Neural crest cell (in vitro differentiated cells): ENCODE data around the gene AP1M1. TPM values are rescaled to one million over a fixed set of nuclear protein-coding genes. Genes with fewer than 3 reads are reported as not detected.

Source experiments
- DNase-seq: peaks from one replicate; pipeline ENCODE4 v3.0.0; 2021; ENCODE audit warnings: low read depth, mixed read lengths, low spot score
- H3K27ac Mint-ChIP-seq: one replicate; pipeline ENCODE4 v1.8.0; 2021; ENCODE audit warnings: mild to moderate bottlenecking, mixed read lengths; ENCODE audit not compliant: unreplicated experiment
- H3K27me3 Mint-ChIP-seq: 2 replicates; pipeline ENCODE4 v1.8.0; 2021; ENCODE audit warnings: low read depth, mild to moderate bottlenecking, mixed read lengths
- H3K36me3 Mint-ChIP-seq: 2 replicates; pipeline ENCODE4 v1.8.0; 2021; ENCODE audit warnings: low read depth, mild to moderate bottlenecking, mixed read lengths
- H3K4me1 Mint-ChIP-seq: 2 replicates; pipeline ENCODE4 v1.8.0; 2021; ENCODE audit warnings: mixed read lengths
- H3K4me3 Mint-ChIP-seq: one replicate; pipeline ENCODE4 v1.8.0; 2021; ENCODE audit warnings: mild to moderate bottlenecking, mixed read lengths
- H3K9me3 Mint-ChIP-seq: 2 replicates; pipeline ENCODE4 v1.8.0; 2021; ENCODE audit warnings: mixed read lengths
- CTCF ChIP-seq: fragments of 200-600 bp; sonication (generic); conservative IDR thresholded peaks from 2 replicates; pipeline ENCODE4 v1.5.0; 2021; ENCODE audit warnings: antibody characterized with exemption, mild to moderate bottlenecking
- total RNA-seq: library from RNA; stranded (reverse); gene quantifications from 2 replicates; pipeline ENCODE4 v1.2.1, GENCODE V29; 2021

The AP1M1 gene
- total RNA-seq, 1 donor from 2014 or later = 97.6 TPM

DNA sequence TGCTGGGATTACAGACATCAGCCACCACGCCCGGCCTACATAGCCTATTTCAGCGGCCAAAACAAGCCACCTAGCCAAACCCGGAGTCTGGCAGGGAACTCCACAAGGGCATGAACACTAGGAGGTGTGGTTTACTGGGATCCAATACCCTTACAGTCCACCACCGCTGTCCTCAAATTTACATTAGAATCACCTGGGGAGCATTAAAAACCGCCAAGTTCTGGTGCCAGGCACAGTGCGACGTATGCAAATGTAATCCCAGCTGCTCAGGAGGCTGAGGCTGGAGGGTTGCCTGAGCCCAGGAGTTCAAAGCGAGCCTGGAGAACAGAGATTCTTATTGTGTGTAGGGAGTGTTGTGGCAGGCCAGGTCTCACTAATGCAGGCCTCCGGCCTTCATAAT is 4.2 kb upstream of the AP1M1 start:
- no peak overlapping the region for H3K4me3 Mint-ChIP-seq
- TF ChIP-seq CTCF = no peak
- H3K4me1 Mint-ChIP-seq = peaks cover 12% of the 10 kb centered on the region
- no peak overlapping the region for H3K27ac Mint-ChIP-seq
- no peaks in the 10 kb centered on the region for H3K27me3 Mint-ChIP-seq
- no peak for DNase-seq
- H3K36me3 Mint-ChIP-seq = no peaks in the 10 kb centered on the region
- no peaks in the 10 kb centered on the region for H3K9me3 Mint-ChIP-seq

DNA sequence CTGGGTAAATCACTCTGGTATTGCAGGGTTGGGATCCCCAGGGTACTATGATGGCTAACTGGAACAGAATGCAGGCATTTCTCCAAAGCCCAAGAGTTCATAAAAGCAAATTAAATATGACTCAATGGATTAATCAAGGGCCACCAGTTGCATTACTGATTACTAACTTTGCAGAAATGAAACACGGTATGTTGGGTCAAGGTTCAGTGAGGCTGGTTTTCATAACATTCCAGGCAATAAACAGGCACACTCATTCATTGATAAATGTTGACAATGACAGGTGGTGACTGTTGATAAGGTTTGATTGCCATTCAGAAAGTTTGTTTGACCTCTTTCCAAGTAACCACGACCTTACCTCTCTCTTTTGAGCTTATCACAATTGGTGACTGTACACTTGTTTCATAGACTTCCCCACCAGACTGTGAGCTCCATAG is 506 bp upstream of the AP1M1 start:
- no peaks in the 10 kb centered on the region for H3K36me3 Mint-ChIP-seq
- peak overlapping the region; percentile 91 for H3K4me3 Mint-ChIP-seq
- no peaks in the 10 kb centered on the region for H3K9me3 Mint-ChIP-seq
- H3K4me1 Mint-ChIP-seq = peaks cover 20% of the 10 kb centered on the region
- no peaks in the 10 kb centered on the region for H3K27me3 Mint-ChIP-seq
- no peak for TF ChIP-seq CTCF
- peak overlapping the region; percentile 97 for H3K27ac Mint-ChIP-seq
- DNase-seq = no peak

DNA sequence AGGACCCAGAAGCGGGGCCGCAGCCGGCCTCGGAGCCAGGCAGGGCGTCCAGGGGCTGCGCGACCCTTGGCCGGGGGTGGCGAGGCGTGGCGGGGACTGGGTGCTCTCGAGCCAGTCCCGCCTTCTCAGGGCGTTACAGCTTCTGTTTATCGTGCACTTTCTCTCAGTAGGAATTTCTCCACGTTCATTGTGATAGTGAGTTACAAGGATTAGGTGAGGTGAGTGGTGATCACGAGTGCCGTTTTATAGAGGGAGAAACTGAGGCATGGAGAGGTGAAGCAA is 600 bp downstream of the AP1M1 start:
- Mint-ChIP-seq H3K4me1 (peaks cover 20% of the 10 kb centered on the region), H3K36me3 (no peaks in the 10 kb centered on the region), H3K27me3 (no peaks in the 10 kb centered on the region), H3K4me3 (peak overlapping the region; percentile 86), H3K9me3 (no peaks in the 10 kb centered on the region), H3K27ac (no peak overlapping the region)
- no peak for TF ChIP-seq CTCF
- DNase-seq = no peak

GRCh38 chr19:16199275-16199932 is 1.7 kb downstream of the AP1M1 start:
- Mint-ChIP-seq H3K4me3 (peak overlapping the region; percentile 86), H3K27ac (no peak overlapping the region), H3K9me3 (no peaks in the 10 kb centered on the region), H3K27me3 (no peaks in the 10 kb centered on the region), H3K36me3 (no peaks in the 10 kb centered on the region), H3K4me1 (peaks cover 20% of the 10 kb centered on the region)
- no peak for DNase-seq
- no peak for TF ChIP-seq CTCF

DNA sequence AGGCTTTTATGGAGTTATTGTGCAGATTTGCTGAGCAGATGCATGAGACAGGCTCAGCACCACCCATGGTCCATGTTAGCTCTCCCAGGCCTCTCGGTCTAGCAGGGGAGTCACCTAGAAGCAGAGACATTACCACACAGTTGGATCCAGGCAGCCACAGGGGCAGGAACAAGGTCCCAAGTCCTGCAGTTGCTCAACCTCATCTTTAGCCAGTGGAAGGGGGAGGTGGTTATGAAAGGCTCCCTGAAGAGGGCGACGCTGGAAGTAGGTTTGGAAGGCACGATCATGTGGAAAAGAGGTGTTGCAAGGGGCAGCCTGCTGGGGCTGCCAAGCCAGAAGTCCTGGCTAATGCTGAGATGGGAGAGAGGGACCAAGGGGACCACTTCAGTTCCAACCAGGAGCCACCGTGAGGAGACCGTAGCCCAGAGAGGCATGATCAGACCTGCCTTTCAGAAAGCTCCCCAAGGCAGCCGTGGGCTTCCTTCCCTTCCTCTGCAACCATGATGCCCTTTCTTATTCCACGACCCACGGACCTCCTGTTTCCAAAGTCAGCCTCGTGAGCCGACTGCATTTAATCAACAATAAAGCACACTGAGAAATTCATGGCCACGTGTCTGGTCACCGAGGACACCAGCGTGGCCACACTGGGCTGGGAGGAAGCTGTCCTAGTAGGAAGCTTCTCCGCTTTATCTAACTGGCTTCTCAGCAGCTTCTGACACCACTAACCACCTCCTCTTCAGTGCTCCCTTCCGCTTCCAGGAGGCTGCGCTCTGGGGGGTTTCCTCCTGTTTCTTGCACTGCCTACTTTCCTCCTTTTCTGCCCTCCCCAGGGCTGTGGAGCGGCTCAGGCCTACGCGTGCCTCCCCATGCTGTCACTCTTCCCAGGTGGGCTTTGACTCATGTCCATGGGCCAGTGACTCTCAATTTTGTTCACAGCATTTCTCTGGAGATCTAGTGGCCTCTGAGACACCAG is 2.6 kb downstream of the AP1M1 start:
- no peak for DNase-seq
- TF ChIP-seq CTCF = no peak
- Mint-ChIP-seq H3K4me3 (peak overlapping the region; percentile 79), H3K9me3 (no peaks in the 10 kb centered on the region), H3K27me3 (no peaks in the 10 kb centered on the region), H3K36me3 (no peaks in the 10 kb centered on the region), H3K4me1 (peaks cover 20% of the 10 kb centered on the region), H3K27ac (no peak overlapping the region)
